HepG2 (cell line): Measurements from ENCODE around the gene APOC3. TPM values are rescaled to one million over a fixed set of nuclear protein-coding genes. Genes with fewer than 3 reads are reported as not detected.

Experiments used
- CENPT ChIP-seq: sonication (generic); formaldehyde crosslinking; IDR thresholded peaks from 2 replicates; pipeline ENCODE4 v1.8.0; 2022; ENCODE audit warnings: low read depth, mild to moderate bottlenecking, moderate library complexity, missing genetic modification reagents
- FIP1L1 ChIP-seq: fragments of 200-400 bp; formaldehyde crosslinking; IDR thresholded peaks from 2 replicates; pipeline ENCODE4 v1.6.1; 2018; ENCODE audit warnings: low read depth, mild to moderate bottlenecking, low read length, moderate library complexity, borderline replicate concordance; ENCODE audit not compliant: insufficient read depth
- HIC2 ChIP-seq: sonication (generic); formaldehyde crosslinking; IDR thresholded peaks from 2 replicates; pipeline ENCODE4 v1.9.0; 2022; ENCODE audit warnings: low read depth, missing genetic modification reagents
- HNF1A ChIP-seq, 2 experiments: sonication (generic) in 1 of 2; formaldehyde crosslinking in 1 of 2; IDR thresholded peaks; 2 replicates each; pipeline versions ENCODE4 v1.4.0 to v1.6.1; 2016 to 2020; ENCODE audit warnings: borderline replicate concordance in 1 of 2, low read depth in 1 of 2, mild to moderate bottlenecking in 1 of 2, missing genetic modification reagents in 1 of 2
- IRF9 ChIP-seq: sonication (generic); formaldehyde crosslinking; IDR thresholded peaks from 2 replicates; pipeline ENCODE4 v1.8.0; 2022; ENCODE audit warnings: missing genetic modification reagents, mild to moderate bottlenecking, borderline replicate concordance
- KMT2B ChIP-seq: IDR thresholded peaks from 2 replicates; pipeline ENCODE4 v1.6.1; 2016; ENCODE audit warnings: missing genetic modification reagents, missing compliant biosample characterization
- MEF2D ChIP-seq: sonication (generic); formaldehyde crosslinking; IDR thresholded peaks from 2 replicates; pipeline ENCODE4 v1.5.1; 2020; ENCODE audit warnings: mild to moderate bottlenecking, missing genetic modification reagents
- NPAS2 ChIP-seq: sonication (generic); formaldehyde crosslinking; IDR thresholded peaks from 2 replicates; pipeline ENCODE4 v1.8.0; 2022; ENCODE audit warnings: mild to moderate bottlenecking, missing genetic modification reagents, borderline replicate concordance
- NRL ChIP-seq: sonication (generic); formaldehyde crosslinking; IDR thresholded peaks from 2 replicates; pipeline ENCODE4 v1.5.0; 2020; ENCODE audit warnings: missing genetic modification reagents, mild to moderate bottlenecking, moderate library complexity, borderline replicate concordance
- PBX3 ChIP-seq: sonication (generic); formaldehyde crosslinking; IDR thresholded peaks from 2 replicates; pipeline ENCODE4 v1.8.1; 2023; ENCODE audit warnings: missing genetic modification reagents, inconsistent platforms, borderline replicate concordance
- PHB2 ChIP-seq: fragments of 450-650 bp; IDR thresholded peaks from 2 replicates; pipeline ENCODE4 v1.6.1; 2018; ENCODE audit not compliant: partially characterized antibody
- SIN3A ChIP-seq: IDR thresholded peaks from 2 replicates; pipeline ENCODE4 v1.6.1; 2011; ENCODE audit warnings: low read depth, mild to moderate bottlenecking, control low read depth, low read length, borderline replicate concordance
- TOPORS ChIP-seq: sonication (generic); formaldehyde crosslinking; IDR thresholded peaks from 2 replicates; pipeline ENCODE4 v1.8.0; 2023; ENCODE audit warnings: mild to moderate bottlenecking, missing genetic modification reagents
- ZKSCAN1 ChIP-seq: fragments of 150-350 bp; IDR thresholded peaks from 2 replicates; pipeline ENCODE4 v1.6.1; 2014; ENCODE audit warnings: low read length
- ZKSCAN8 ChIP-seq: IDR thresholded peaks from 2 replicates; pipeline ENCODE4 v1.6.1; 2016; ENCODE audit warnings: borderline replicate concordance, missing genetic modification reagents, missing compliant biosample characterization
- ZNF121 ChIP-seq: sonication (generic); formaldehyde crosslinking; IDR thresholded peaks from 2 replicates; pipeline ENCODE4 v1.5.0; 2020; ENCODE audit warnings: mild to moderate bottlenecking, missing genetic modification reagents
- ZNF160 ChIP-seq: sonication (generic); formaldehyde crosslinking; IDR thresholded peaks from 2 replicates; pipeline ENCODE4 v1.8.0; 2022; ENCODE audit warnings: mild to moderate bottlenecking, inconsistent platforms, missing genetic modification reagents
- ZNF280B ChIP-seq: sonication (generic); formaldehyde crosslinking; IDR thresholded peaks from 2 replicates; pipeline ENCODE4 v1.5.0; 2020; ENCODE audit warnings: missing genetic modification reagents, mild to moderate bottlenecking, borderline replicate concordance
- ZNF468 ChIP-seq: sonication (generic); formaldehyde crosslinking; IDR thresholded peaks from 2 replicates; pipeline ENCODE4 v1.8.0; 2022; ENCODE audit warnings: mild to moderate bottlenecking, moderate library complexity, missing genetic modification reagents
- polyA plus RNA-seq, 8 experiments: library from polyadenylated mRNA; depleted of rRNA in 3 of 8; stranded (reverse) in 7 of 8; unstranded in 1 of 8; fragments of >200 nt; fragmentation: Illumina TruSeq in 4 of 8; extraction: Trizol in 4 of 8; gene quantifications; 2 replicates each; pipeline versions ENCODE4 v1.2.1 to v1.2.3, GENCODE V29; 2011 to 2016; ENCODE audit warnings: low read depth in 4 of 8, missing spikeins in 1 of 8, mixed read lengths in 1 of 8; ENCODE audit not compliant: insufficient read depth in 1 of 8
- total RNA-seq, 5 experiments: library from RNA; depleted of rRNA; stranded (reverse); fragments of >200 nt; fragmentation: Illumina TruSeq; extraction: Trizol; gene quantifications; 2 replicates each; pipeline ENCODE4 v1.2.3, GENCODE V29; 2016; ENCODE audit warnings: low read depth in 1 of 5

APOC3 gene
- total and polyA plus RNA-seq, 2 of the 13 experiments (the other 11 are each of a cell fraction or from before 2014, with no cell fraction given): 314 to 687 TPM

GRCh38 chr11:116840746-116841296 is 11.1 kb downstream of the APOC3 start (continued):
- TF ChIP-seq ZNF280B (CRISPR knock-in tag) (no peak), IRF9 (no peak), SIN3A (no peak), ZNF121 (CRISPR knock-in tag) (no peak), ZKSCAN8 (no peak), ZNF468 (CRISPR knock-in tag) (no peak), CENPT (no peak), ZKSCAN1 (no peak), TOPORS (CRISPR knock-in tag) (peak; percentile 24; the same call in 1 of the 2 replicates), ZNF160 (0 out of 2 replicates have a peak, but pooled peaks have one; percentile 45), PHB2 (no peak), KMT2B (CRISPR knock-in tag) (0 out of 2 replicates have a peak, but pooled peaks have one; percentile 21), NPAS2 (CRISPR knock-in tag) (no peak), HIC2 (CRISPR knock-in tag) (peak; percentile 72; the same call in 1 of the 2 replicates), MEF2D (CRISPR knock-in tag) (0 out of 2 replicates have a peak, but pooled peaks have one; percentile 40), HNF1A (IDR thresholded peaks at IDR 0.05; ENCODE audit: low read depth) (no peak), HNF1A (CRISPR knock-in tag; IDR thresholded peaks at IDR 0.05; ENCODE audit: borderline replicate concordance) (peak; percentile 38; the same call in 1 of the 2 replicates), PBX3 (CRISPR knock-in tag) (no peak), NRL (CRISPR knock-in tag) (peak; percentile 50; the same call in 1 of the 2 replicates), FIP1L1 (no peak)
